ENCODE data around the gene CAMK2D.

CAMK2D gene

GRCh38 chr4:113539408-113539807 lies 222.1 kb downstream of the CAMK2D start:
- no peak overlapping the region for H3K9ac ChIP-seq (ENCODE audit: low read length)
- DNase-seq: no peak
- H3K36me3 ChIP-seq (replicated peaks; ENCODE audit: insufficient read depth, low read length): no peaks in the 10 kb centered on the region
- no peaks in the 10 kb centered on the region for H3F3A ChIP-seq (ENCODE audit: insufficient read depth, low read length)
- no peaks in the 10 kb centered on the region for H3K79me2 ChIP-seq (ENCODE audit: low read length)
- H3K27ac ChIP-seq (ENCODE audit: low read length): no peak overlapping the region
- no peaks in the 10 kb centered on the region for H3K4me1 ChIP-seq (ENCODE audit: low read length)
- TF ChIP-seq CTCF (IDR thresholded peaks at IDR 0.05; ENCODE audit: low read length) (no peak), EZH2 (optimal IDR thresholded peaks at IDR 0.05; ENCODE audit: low read depth, low read length) (no peak), EZH2phosphoT487 (IDR thresholded peaks at IDR 0.05; ENCODE audit: low read length) (no peak)
- no peaks in the 10 kb centered on the region for H3K9me3 ChIP-seq (replicated peaks; ENCODE audit: insufficient read depth, low read length)
- H3K27me3 ChIP-seq (replicated peaks; ENCODE audit: insufficient read depth, low read length): no peaks in the 10 kb centered on the region
- no peak overlapping the region for H3K4me3 ChIP-seq (ENCODE audit: low read length)
- no peak overlapping the region for H2AFZ ChIP-seq (ENCODE audit: low read length)
- H4K20me1 ChIP-seq (ENCODE audit: insufficient read depth, low read length): no peaks in the 10 kb centered on the region
- H3K9me2 ChIP-seq (replicated peaks; ENCODE audit: insufficient read depth, low read length): no peaks in the 10 kb centered on the region
- no peak overlapping the region for H3K4me2 ChIP-seq (ENCODE audit: low read depth, low read length)

GRCh38 chr4:113537628-113538027 lies 223.9 kb downstream of the CAMK2D start:
- Histone ChIP-seq H3K9me2 (replicated peaks; ENCODE audit: insufficient read depth, low read length) (no peaks in the 10 kb centered on the region), H3K9me3 (replicated peaks; ENCODE audit: insufficient read depth, low read length) (no peaks in the 10 kb centered on the region), H3K4me1 (ENCODE audit: low read length) (no peaks in the 10 kb centered on the region), H3K27me3 (replicated peaks; ENCODE audit: insufficient read depth, low read length) (no peaks in the 10 kb centered on the region), H3K9ac (ENCODE audit: low read length) (no peak overlapping the region), H3F3A (ENCODE audit: insufficient read depth, low read length) (no peaks in the 10 kb centered on the region), H2AFZ (ENCODE audit: low read length) (no peak overlapping the region), H3K4me3 (ENCODE audit: low read length) (no peak overlapping the region), H3K27ac (ENCODE audit: low read length) (no peak overlapping the region), H3K4me2 (ENCODE audit: low read depth, low read length) (no peak overlapping the region), H3K36me3 (replicated peaks; ENCODE audit: insufficient read depth, low read length) (no peaks in the 10 kb centered on the region), H3K79me2 (ENCODE audit: low read length) (no peaks in the 10 kb centered on the region), H4K20me1 (ENCODE audit: insufficient read depth, low read length) (no peaks in the 10 kb centered on the region)
- no peak for TF ChIP-seq EZH2phosphoT487 (IDR thresholded peaks at IDR 0.05; ENCODE audit: low read length)
- no peak for TF ChIP-seq CTCF (IDR thresholded peaks at IDR 0.05; ENCODE audit: low read length)
- TF ChIP-seq EZH2 (optimal IDR thresholded peaks at IDR 0.05; ENCODE audit: low read depth, low read length): no peak
- DNase-seq: no peak

GRCh38 chr4:113537203-113537602 lies 224.3 kb downstream of the CAMK2D start:
- Histone ChIP-seq H3K4me2 (ENCODE audit: low read depth, low read length) (no peak overlapping the region), H3K9me2 (replicated peaks; ENCODE audit: insufficient read depth, low read length) (no peaks in the 10 kb centered on the region), H3K27me3 (replicated peaks; ENCODE audit: insufficient read depth, low read length) (no peaks in the 10 kb centered on the region), H4K20me1 (ENCODE audit: insufficient read depth, low read length) (no peaks in the 10 kb centered on the region), H3K9me3 (replicated peaks; ENCODE audit: insufficient read depth, low read length) (no peaks in the 10 kb centered on the region), H3K27ac (ENCODE audit: low read length) (no peak overlapping the region), H3K9ac (ENCODE audit: low read length) (no peak overlapping the region), H3K4me3 (ENCODE audit: low read length) (no peak overlapping the region), H3K4me1 (ENCODE audit: low read length) (no peaks in the 10 kb centered on the region), H3K79me2 (ENCODE audit: low read length) (no peaks in the 10 kb centered on the region), H3K36me3 (replicated peaks; ENCODE audit: insufficient read depth, low read length) (no peaks in the 10 kb centered on the region), H3F3A (ENCODE audit: insufficient read depth, low read length) (no peaks in the 10 kb centered on the region), H2AFZ (ENCODE audit: low read length) (no peak overlapping the region)
- DNase-seq: no peak
- no peak for TF ChIP-seq EZH2phosphoT487 (IDR thresholded peaks at IDR 0.05; ENCODE audit: low read length)
- TF ChIP-seq EZH2 (optimal IDR thresholded peaks at IDR 0.05; ENCODE audit: low read depth, low read length): no peak
- TF ChIP-seq CTCF (IDR thresholded peaks at IDR 0.05; ENCODE audit: low read length): no peak
